ENCODE measurements around the gene FER. TPM values are rescaled to one million over a fixed set of nuclear protein-coding genes. Genes with fewer than 3 reads are reported as not detected.
A peak's percentile ranks its signal among the peaks of the same experiment; 100 is the strongest.
"Not testable (repeated sequence)": the region's sequence is repeated elsewhere in the genome, so short reads cannot be mapped to it uniquely, and the experiment has no call there.

FER gene
- total and polyA plus RNA-seq, 2 experiments from 2014 or later: 25.9 to 30.7 TPM

- H3K27me3 ChIP-seq: no peaks in the 10 kb centered on the region
These were observed 73.3 kb downstream of the FER start for GRCh38 chr5:108820983-108821382.

DNA sequence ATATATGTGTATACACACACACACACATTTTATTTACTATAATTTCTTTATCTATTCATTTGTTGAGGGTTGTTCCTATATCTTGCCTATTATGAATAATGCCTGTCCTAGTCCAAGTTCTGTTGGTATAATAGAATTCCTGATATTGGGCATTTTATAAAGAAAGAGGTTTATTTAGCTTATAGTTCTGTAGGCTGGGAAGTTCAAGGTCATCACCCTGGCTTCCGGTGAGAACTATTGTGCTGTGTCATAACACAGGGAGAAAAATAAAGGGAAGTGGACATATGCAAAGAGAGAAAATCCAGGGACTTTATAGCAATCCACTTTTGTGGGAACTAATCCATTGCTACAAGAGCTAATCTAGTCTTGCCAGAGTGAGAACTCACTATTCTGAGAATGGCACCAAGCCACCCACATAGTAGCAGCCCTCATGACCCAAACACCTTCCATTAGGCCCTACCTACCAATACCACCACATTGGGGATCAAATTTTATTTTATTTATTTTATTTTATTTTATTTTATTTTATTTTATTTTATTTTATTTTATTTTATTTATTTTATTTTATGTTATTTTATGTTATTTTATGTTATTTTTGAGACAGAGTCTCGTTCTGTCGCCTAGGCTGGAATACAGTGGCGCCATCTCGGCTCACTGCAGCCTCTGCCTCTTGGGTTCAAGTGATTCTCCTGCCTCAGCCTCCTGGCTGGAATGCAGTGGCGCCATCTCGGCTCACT, 74.7 kb downstream of the FER start:
- Histone ChIP-seq H3K9me3 (ENCODE audit: low read depth) (no peaks in the 10 kb centered on the region), H3K36me3 (no peaks in the 10 kb centered on the region), H3K27me3 (no peaks in the 10 kb centered on the region), H3K4me1 (ENCODE audit: low read depth) (peaks cover 8% of the 10 kb centered on the region), H3K27ac (no peak overlapping the region), H3K4me3 (no peak overlapping the region)
- TF ChIP-seq, protein P1, sequence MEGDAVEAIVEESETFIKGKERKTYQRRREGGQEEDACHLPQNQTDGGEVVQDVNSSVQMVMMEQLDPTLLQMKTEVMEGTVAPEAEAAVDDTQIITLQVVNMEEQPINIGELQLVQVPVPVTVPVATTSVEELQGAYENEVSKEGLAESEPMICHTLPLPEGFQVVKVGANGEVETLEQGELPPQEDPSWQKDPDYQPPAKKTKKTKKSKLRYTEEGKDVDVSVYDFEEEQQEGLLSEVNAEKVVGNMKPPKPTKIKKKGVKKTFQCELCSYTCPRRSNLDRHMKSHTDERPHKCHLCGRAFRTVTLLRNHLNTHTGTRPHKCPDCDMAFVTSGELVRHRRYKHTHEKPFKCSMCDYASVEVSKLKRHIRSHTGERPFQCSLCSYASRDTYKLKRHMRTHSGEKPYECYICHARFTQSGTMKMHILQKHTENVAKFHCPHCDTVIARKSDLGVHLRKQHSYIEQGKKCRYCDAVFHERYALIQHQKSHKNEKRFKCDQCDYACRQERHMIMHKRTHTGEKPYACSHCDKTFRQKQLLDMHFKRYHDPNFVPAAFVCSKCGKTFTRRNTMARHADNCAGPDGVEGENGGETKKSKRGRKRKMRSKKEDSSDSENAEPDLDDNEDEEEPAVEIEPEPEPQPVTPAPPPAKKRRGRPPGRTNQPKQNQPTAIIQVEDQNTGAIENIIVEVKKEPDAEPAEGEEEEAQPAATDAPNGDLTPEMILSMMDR (IDR thresholded peaks at IDR 0.05; ENCODE audit: low read depth, low read length): no peak
- DNase-seq (ENCODE audit: low read depth in 1 of 2, low spot score in 1 of 2): no peak

More at GRCh38 chr5:108820983-108821382, 73.3 kb downstream of the FER start:
- TF ChIP-seq, protein P1 (IDR thresholded peaks at IDR 0.05; ENCODE audit: low read depth, low read length): no peak
- Histone ChIP-seq H3K36me3 (no peaks in the 10 kb centered on the region), H3K9me3 (ENCODE audit: low read depth) (no peaks in the 10 kb centered on the region), H3K4me3 (no peak overlapping the region), H3K27ac (no peak overlapping the region), H3K4me1 (ENCODE audit: low read depth) (no peaks in the 10 kb centered on the region)
- DNase-seq (ENCODE audit: low read depth in 1 of 2, low spot score in 1 of 2): no peak

DNA sequence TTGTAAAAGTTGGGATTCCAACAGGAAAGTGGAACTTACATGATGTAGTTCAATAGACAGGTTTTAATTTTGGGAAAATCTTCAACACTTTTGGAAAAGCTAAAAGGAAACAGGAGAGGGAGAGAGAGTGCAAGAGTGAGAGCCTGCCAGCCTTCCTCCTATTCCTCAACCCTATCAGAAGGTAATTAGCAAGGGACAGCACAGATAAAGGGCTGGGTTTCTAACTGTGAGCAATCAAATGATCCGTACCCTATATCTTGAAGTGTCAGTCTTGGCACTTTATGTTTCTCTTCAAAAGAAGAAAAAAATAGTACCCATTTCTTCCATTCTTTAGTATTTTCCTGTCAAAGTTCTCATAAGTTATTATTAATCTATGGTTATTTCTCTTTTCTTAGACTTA, 79.4 kb downstream of the FER start:
- H3K9me3 ChIP-seq (ENCODE audit: low read depth): no peaks in the 10 kb centered on the region
- TF ChIP-seq, protein P1 (IDR thresholded peaks at IDR 0.05; ENCODE audit: low read depth, low read length): no peak
- no peak overlapping the region for H3K4me3 ChIP-seq
- no peak for DNase-seq (ENCODE audit: low read depth in 1 of 2, low spot score in 1 of 2)
- H3K27me3 ChIP-seq: no peaks in the 10 kb centered on the region
- peaks cover 44% of the 10 kb centered on the region for H3K4me1 ChIP-seq (ENCODE audit: low read depth)
- peak overlapping the region; percentile 68 for H3K27ac ChIP-seq
- no peaks in the 10 kb centered on the region for H3K36me3 ChIP-seq

GRCh38 chr5:108830705-108831276, 83.1 kb downstream of the FER start:
- Histone ChIP-seq H3K27ac (peak overlapping the region; percentile 91), H3K4me3 (no peak overlapping the region), H3K27me3 (no peaks in the 10 kb centered on the region), H3K4me1 (ENCODE audit: low read depth) (peaks cover 47% of the 10 kb centered on the region), H3K36me3 (peaks cover 2% of the 10 kb centered on the region), H3K9me3 (ENCODE audit: low read depth) (no peaks in the 10 kb centered on the region)
- TF ChIP-seq, protein P1 (IDR thresholded peaks at IDR 0.05; ENCODE audit: low read depth, low read length): no peak
- peak in 1 of 2 donors; percentile 33 for DNase-seq (ENCODE audit: low read depth in 1 of 2, low spot score in 1 of 2)

GRCh38 chr5:108836492-108836891, 88.8 kb downstream of the FER start:
- Histone ChIP-seq H3K4me1 (ENCODE audit: low read depth) (peaks cover 8% of the 10 kb centered on the region), H3K4me3 (no peak overlapping the region), H3K27me3 (no peaks in the 10 kb centered on the region), H3K36me3 (peaks cover 6% of the 10 kb centered on the region), H3K9me3 (ENCODE audit: low read depth) (no peaks in the 10 kb centered on the region), H3K27ac (no peak overlapping the region)
- TF ChIP-seq, protein P1 (IDR thresholded peaks at IDR 0.05; ENCODE audit: low read depth, low read length): no peak
- no peak for DNase-seq (ENCODE audit: low read depth in 1 of 2, low spot score in 1 of 2)

GRCh38 chr5:108842260-108842941, 94.7 kb downstream of the FER start:
- not testable (repeated sequence) for H3K27ac ChIP-seq; H3K4me1 ChIP-seq (ENCODE audit: low read depth); H3K4me3 ChIP-seq; H3K9me3 ChIP-seq (ENCODE audit: low read depth); H3K36me3 ChIP-seq; DNase-seq (ENCODE audit: low read depth in 1 of 2, low spot score in 1 of 2); H3K27me3 ChIP-seq

- not testable (repeated sequence) for H3K27ac ChIP-seq; DNase-seq (ENCODE audit: low read depth in 1 of 2, low spot score in 1 of 2); H3K27me3 ChIP-seq; H3K36me3 ChIP-seq; H3K9me3 ChIP-seq (ENCODE audit: low read depth); H3K4me3 ChIP-seq; H3K4me1 ChIP-seq (ENCODE audit: low read depth)
These were observed 103.4 kb downstream of the FER start for GRCh38 chr5:108851129-108851528.
